Mesendoderm (in vitro differentiated cells): Measurements from ENCODE around the gene TTC3.
"Not testable (repeated sequence)": the region's sequence is repeated elsewhere in the genome, so short reads cannot be mapped to it uniquely, and the experiment has no call there.

Experiments used
- DNase-seq: peaks from one replicate; pipeline ENCODE4 v3.0.0; 2013
- H2AK5ac ChIP-seq: 2 replicates; pipeline ENCODE4 v1.6.1; 2013; ENCODE audit warnings: low read length, inconsistent platforms
- H2BK120ac ChIP-seq: 2 replicates; pipeline ENCODE4 v1.6.1; 2013; ENCODE audit warnings: low read depth, mild to moderate bottlenecking, low read length, moderate library complexity, mixed read lengths
- H2BK15ac ChIP-seq: replicated peaks from 2 replicates; pipeline ENCODE4 v1.6.1; 2013; ENCODE audit warnings: low read depth, mild to moderate bottlenecking, moderate library complexity
- H2BK5ac ChIP-seq: 2 replicates; pipeline ENCODE4 v1.6.1; 2013; ENCODE audit warnings: low read length, inconsistent platforms
- H3K18ac ChIP-seq: 2 replicates; pipeline ENCODE4 v1.6.1; 2013; ENCODE audit warnings: mild to moderate bottlenecking, low read length, mixed read lengths
- H3K23ac ChIP-seq: one replicate; pipeline ENCODE4 v1.6.1; 2013; ENCODE audit warnings: low read length
- H3K27ac ChIP-seq: 2 replicates; pipeline ENCODE4 v1.5.1; 2013; ENCODE audit warnings: low read depth, mild to moderate bottlenecking, inconsistent platforms, low read length, moderate library complexity
- H3K27me3 ChIP-seq: 2 replicates; pipeline ENCODE4 v1.6.1; 2013; ENCODE audit warnings: low read length, control low read depth, mild to moderate bottlenecking, inconsistent platforms; ENCODE audit not compliant: insufficient read depth, poor library complexity
- H3K36me3 ChIP-seq: 2 replicates; pipeline ENCODE4 v1.6.1; 2013; ENCODE audit warnings: low read length, inconsistent platforms; ENCODE audit not compliant: control insufficient read depth, insufficient read depth
- H3K4ac ChIP-seq: one replicate; pipeline ENCODE4 v1.6.1; 2013; ENCODE audit warnings: low read depth, mild to moderate bottlenecking, low read length, moderate library complexity
- H3K4me1 ChIP-seq: 2 replicates; pipeline ENCODE4 v1.6.1; 2013; ENCODE audit warnings: low read depth, low read length, inconsistent platforms; ENCODE audit not compliant: control insufficient read depth
- H3K4me2 ChIP-seq: 2 replicates; pipeline ENCODE4 v1.6.1; 2013; ENCODE audit warnings: low read length
- H3K4me3 ChIP-seq: 2 replicates; pipeline ENCODE4 v1.5.1; 2013; ENCODE audit warnings: mild to moderate bottlenecking, low read length
- H3K56ac ChIP-seq: one replicate; pipeline ENCODE4 v1.6.1; 2013; ENCODE audit warnings: low read length
- H3K79me1 ChIP-seq: 2 replicates; pipeline ENCODE4 v1.6.1; 2013; ENCODE audit warnings: low read length, inconsistent platforms
- H3K79me2 ChIP-seq: 2 replicates; pipeline ENCODE4 v1.6.1; 2013; ENCODE audit warnings: mild to moderate bottlenecking, low read length; ENCODE audit not compliant: control insufficient read depth, insufficient read depth
- H3K9ac ChIP-seq: 2 replicates; pipeline ENCODE4 v1.6.1; 2013; ENCODE audit warnings: low read length, inconsistent platforms
- H4K5ac ChIP-seq: one replicate; pipeline ENCODE4 v1.6.1; 2013; ENCODE audit warnings: low read length
- H4K8ac ChIP-seq: one replicate; pipeline ENCODE4 v1.6.1; 2013; ENCODE audit warnings: low read depth, mild to moderate bottlenecking, control low read depth, low read length, moderate library complexity
- WGBS: extraction: QIAGEN DNeasy Blood & Tissue Kit; methylation state at CpG from one replicate; pipeline ENCODE4 v1.1.7; 2013; ENCODE audit warnings: low lambda C conversion rate, missing lambda C conversion rate; ENCODE audit not compliant: insufficient coverage; ENCODE audit errors: extremely low coverage; 5-methylcytosine and 5-hydroxymethylcytosine counted together

TTC3 gene

GRCh38 chr21:37044643-37045042 lies 28.4 kb upstream of the TTC3 start:
- Histone ChIP-seq H4K5ac (no peak overlapping the region), H3K79me2 (no peaks in the 10 kb centered on the region), H3K27me3 (no peaks in the 10 kb centered on the region), H3K4me2 (no peak overlapping the region), H3K23ac (no peak overlapping the region), H3K4ac (no peak overlapping the region), H2AK5ac (no peak overlapping the region), H2BK5ac (no peak overlapping the region), H3K18ac (no peak overlapping the region), H3K56ac (no peak overlapping the region), H3K27ac (no peak overlapping the region), H3K36me3 (no peaks in the 10 kb centered on the region), H3K9ac (no peak overlapping the region), H2BK15ac (no peak overlapping the region), H3K79me1 (no peaks in the 10 kb centered on the region), H3K4me3 (no peak overlapping the region), H3K4me1 (no peaks in the 10 kb centered on the region), H2BK120ac (no peak overlapping the region), H4K8ac (no peak overlapping the region)
- WGBS, result no CpG with 5 or more reads among the region's 3 CpGs
- no peak for DNase-seq

- Histone ChIP-seq H3K4me3 (no peak overlapping the region), H3K79me2 (no peaks in the 10 kb centered on the region), H3K36me3 (no peaks in the 10 kb centered on the region), H4K8ac (no peak overlapping the region), H2BK15ac (no peak overlapping the region), H3K27me3 (no peaks in the 10 kb centered on the region), H3K9ac (no peak overlapping the region), H4K5ac (no peak overlapping the region), H2AK5ac (no peak overlapping the region), H3K4ac (no peak overlapping the region), H3K56ac (no peak overlapping the region), H3K23ac (no peak overlapping the region), H2BK5ac (no peak overlapping the region), H3K27ac (no peak overlapping the region), H3K18ac (no peak overlapping the region), H2BK120ac (no peak overlapping the region), H3K4me1 (no peaks in the 10 kb centered on the region), H3K79me1 (no peaks in the 10 kb centered on the region), H3K4me2 (no peak overlapping the region)
- no peak for DNase-seq
- no CpG with 5 or more reads among the region's 6 CpGs for WGBS
Measured at GRCh38 chr21:37045149-37045548, 27.9 kb upstream of the TTC3 start.

GRCh38 chr21:37045556-37045955 lies 27.5 kb upstream of the TTC3 start:
- H3K23ac ChIP-seq, result no peak overlapping the region

GRCh38 chr21:37047079-37047478 lies 26.0 kb upstream of the TTC3 start:
- Histone ChIP-seq H3K18ac (no peak overlapping the region), H3K23ac (no peak overlapping the region), H3K56ac (peak overlapping the region; percentile 60), H3K79me2 (no peaks in the 10 kb centered on the region), H3K4ac (no peak overlapping the region), H3K36me3 (no peaks in the 10 kb centered on the region), H2BK15ac (no peak overlapping the region), H3K4me2 (no peak overlapping the region), H3K9ac (no peak overlapping the region), H2AK5ac (no peak overlapping the region), H4K8ac (no peak overlapping the region), H2BK5ac (no peak overlapping the region), H3K4me1 (no peaks in the 10 kb centered on the region), H4K5ac (no peak overlapping the region), H2BK120ac (no peak overlapping the region), H3K27ac (no peak overlapping the region), H3K79me1 (no peaks in the 10 kb centered on the region), H3K4me3 (no peak overlapping the region), H3K27me3 (no peaks in the 10 kb centered on the region)
- peak; percentile 28 for DNase-seq
- WGBS, result no CpG with 5 or more reads among the region's 4 CpGs

More at GRCh38 chr21:37045556-37045955, 27.5 kb upstream of the TTC3 start:
- WGBS, result no CpG with 5 or more reads among the region's 6 CpGs
- Histone ChIP-seq H2BK15ac (no peak overlapping the region), H2BK5ac (no peak overlapping the region), H4K8ac (no peak overlapping the region), H3K56ac (no peak overlapping the region), H3K9ac (no peak overlapping the region), H3K27ac (no peak overlapping the region), H3K4me1 (no peaks in the 10 kb centered on the region), H3K4me3 (no peak overlapping the region), H3K79me2 (no peaks in the 10 kb centered on the region), H3K27me3 (no peaks in the 10 kb centered on the region), H2BK120ac (no peak overlapping the region), H3K79me1 (no peaks in the 10 kb centered on the region), H3K18ac (no peak overlapping the region), H3K4ac (no peak overlapping the region), H3K4me2 (no peak overlapping the region), H4K5ac (no peak overlapping the region), H2AK5ac (no peak overlapping the region), H3K36me3 (no peaks in the 10 kb centered on the region)
- no peak for DNase-seq

GRCh38 chr21:37049741-37050140 lies 23.3 kb upstream of the TTC3 start:
- H3K4me2 ChIP-seq, H3K4ac ChIP-seq, H2BK5ac ChIP-seq, H3K79me2 ChIP-seq, H2AK5ac ChIP-seq, H3K4me1 ChIP-seq, H2BK120ac ChIP-seq, H3K27ac ChIP-seq, H2BK15ac ChIP-seq, H3K23ac ChIP-seq, H4K5ac ChIP-seq, H3K18ac ChIP-seq, DNase-seq, H4K8ac ChIP-seq, H3K4me3 ChIP-seq, H3K36me3 ChIP-seq, H3K9ac ChIP-seq, H3K27me3 ChIP-seq, H3K79me1 ChIP-seq, H3K56ac ChIP-seq: not testable (repeated sequence)
- no CpG with 5 or more reads among the region's 3 CpGs for WGBS

GRCh38 chr21:37055271-37055855 lies 17.7 kb upstream of the TTC3 start:
- no peaks in the 10 kb centered on the region for H3K36me3 ChIP-seq
- H2BK15ac ChIP-seq, result no peak overlapping the region
- H2AK5ac ChIP-seq, result no peak overlapping the region
- no CpG with 5 or more reads among the region's 2 CpGs for WGBS
- H3K79me2 ChIP-seq, result no peaks in the 10 kb centered on the region
- no peak overlapping the region for H3K56ac ChIP-seq
- no peak overlapping the region for H2BK5ac ChIP-seq
- H3K4ac ChIP-seq, result no peak overlapping the region
- no peak overlapping the region for H3K18ac ChIP-seq
- no peaks in the 10 kb centered on the region for H3K27me3 ChIP-seq
- no peaks in the 10 kb centered on the region for H3K79me1 ChIP-seq
- no peak overlapping the region for H3K23ac ChIP-seq
- H4K8ac ChIP-seq, result no peak overlapping the region
- no peaks in the 10 kb centered on the region for H3K4me1 ChIP-seq
- no peak overlapping the region for H4K5ac ChIP-seq
- no peak overlapping the region for H3K9ac ChIP-seq
- DNase-seq, result no peak
- no peak overlapping the region for H3K4me2 ChIP-seq
- H2BK120ac ChIP-seq, result no peak overlapping the region
- H3K4me3 ChIP-seq, result no peak overlapping the region
- no peak overlapping the region for H3K27ac ChIP-seq
